GM19372 (cell line): ENCODE results near the gene PRMT5.

Experiments
- ATAC-seq: cut with Tn5 transposase; IDR thresholded peaks from one replicate; pipeline ENCODE4 v1.9.1; 2021; ENCODE audit warnings: mild to moderate bottlenecking, low read depth, moderate library complexity; ENCODE audit not compliant: unreplicated experiment

The PRMT5 gene

DNA sequence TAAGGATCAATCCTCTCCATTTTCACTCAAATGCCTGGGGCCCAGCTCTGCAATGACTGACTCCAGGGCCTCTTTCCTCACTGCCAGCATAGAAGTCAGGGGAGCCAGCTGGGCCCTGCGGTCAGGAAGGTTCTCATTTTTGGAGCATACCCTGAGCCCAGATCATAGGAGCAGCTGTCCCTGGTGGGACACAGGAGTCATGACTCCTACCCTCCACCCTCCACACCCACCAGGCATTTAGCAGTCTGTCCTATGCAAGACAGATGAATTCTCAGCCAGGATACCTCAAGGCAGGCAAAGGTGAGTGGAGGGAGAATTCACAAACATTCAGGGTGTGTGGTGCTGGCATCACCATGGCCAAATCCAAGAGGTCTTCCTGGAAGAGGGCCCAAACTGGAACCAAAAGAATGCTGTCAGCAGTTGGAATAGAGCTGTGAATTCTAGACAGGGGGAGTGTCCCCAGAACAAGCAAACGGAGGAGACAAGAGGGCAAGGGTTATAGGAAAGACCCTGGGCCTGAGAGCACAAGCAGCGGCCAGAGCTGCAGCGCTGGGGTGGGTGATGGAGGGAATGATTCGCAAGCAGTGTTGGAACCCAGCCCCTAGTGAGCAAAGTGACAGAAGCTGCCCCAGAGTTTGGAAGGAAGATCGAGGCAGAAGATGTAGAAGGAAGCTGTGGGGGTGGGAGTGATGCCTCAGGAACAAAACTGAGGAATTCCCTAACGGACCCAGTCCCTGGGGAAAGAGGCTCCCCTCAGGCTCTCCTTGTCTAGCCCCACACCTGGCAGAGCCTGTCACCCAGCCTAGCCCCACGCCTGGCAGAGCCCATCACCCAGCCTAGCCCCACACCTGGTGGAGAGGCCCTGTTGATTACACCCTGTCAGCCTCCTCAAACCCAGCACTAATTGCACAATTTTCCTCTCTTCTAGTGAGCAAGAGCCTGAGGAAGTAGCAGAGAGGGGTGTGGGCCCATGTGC, 50.6 kb downstream of the PRMT5 start:
- no peak for ATAC-seq

DNA sequence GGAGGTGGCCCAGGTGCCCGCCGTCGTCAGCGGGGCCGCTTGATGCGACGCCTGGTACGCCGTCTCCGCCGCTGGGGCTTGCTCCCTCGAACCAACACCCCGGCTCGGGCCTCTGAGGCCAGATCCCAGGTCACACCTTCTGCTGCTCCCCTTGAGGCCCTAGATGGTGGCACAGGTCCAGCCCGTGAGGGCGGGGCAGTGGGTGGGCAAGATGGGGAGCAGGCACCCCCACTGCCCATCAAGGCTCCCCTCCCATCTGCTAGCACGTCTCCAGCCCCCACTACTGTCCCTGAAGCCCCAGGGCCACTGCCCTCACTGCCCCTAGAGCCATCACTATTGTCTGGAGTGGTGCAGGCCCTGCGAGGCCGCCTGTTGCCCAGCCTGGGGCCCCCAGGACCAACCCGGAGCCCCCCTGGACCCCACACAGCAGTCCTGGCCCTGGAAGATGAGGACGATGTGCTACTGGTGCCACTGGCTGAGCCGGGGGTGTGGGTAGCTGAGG, 52.1 kb downstream of the PRMT5 start:
- no peak for ATAC-seq

DNA sequence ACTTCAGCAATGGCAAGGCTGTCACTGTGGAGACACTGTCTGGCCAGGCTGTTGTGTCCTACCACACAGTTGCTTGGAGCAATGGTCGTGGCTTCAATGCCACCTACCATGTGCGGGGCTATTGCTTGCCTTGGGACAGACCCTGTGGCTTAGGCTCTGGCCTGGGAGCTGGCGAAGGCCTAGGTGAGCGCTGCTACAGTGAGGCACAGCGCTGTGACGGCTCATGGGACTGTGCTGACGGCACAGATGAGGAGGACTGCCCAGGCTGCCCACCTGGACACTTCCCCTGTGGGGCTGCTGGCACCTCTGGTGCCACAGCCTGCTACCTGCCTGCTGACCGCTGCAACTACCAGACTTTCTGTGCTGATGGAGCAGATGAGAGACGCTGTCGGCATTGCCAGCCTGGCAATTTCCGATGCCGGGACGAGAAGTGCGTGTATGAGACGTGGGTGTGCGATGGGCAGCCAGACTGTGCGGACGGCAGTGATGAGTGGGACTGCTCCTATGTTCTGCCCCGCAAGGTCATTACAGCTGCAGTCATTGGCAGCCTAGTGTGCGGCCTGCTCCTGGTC, 53.3 kb downstream of the PRMT5 start:
- ATAC-seq = no peak

DNA sequence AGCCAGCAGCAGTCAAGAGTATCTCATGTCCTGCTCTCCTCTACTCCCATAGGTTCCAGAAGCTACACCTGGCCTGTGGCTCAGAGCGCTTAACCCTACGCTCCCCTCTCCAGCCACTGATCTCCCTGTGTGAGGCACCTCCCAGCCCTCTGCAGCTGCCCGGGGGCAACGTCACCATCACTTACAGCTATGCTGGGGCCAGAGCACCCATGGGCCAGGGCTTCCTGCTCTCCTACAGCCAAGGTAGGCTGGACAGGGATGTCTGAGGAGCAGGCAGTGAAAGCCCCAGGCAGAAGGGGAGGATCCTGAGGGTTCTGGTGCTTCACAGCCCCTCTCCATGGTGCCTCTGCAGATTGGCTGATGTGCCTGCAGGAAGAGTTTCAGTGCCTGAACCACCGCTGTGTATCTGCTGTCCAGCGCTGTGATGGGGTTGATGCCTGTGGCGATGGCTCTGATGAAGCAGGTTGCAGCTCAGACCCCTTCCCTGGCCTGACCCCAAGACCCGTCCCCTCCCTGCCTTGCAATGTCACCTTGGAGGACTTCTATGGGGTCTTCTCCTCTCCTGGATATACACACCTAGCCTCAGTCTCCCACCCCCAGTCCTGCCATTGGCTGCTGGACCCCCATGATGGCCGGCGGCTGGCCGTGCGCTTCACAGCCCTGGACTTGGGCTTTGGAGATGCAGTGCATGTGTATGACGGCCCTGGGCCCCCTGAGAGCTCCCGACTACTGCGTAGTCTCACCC, 54.0 kb downstream of the PRMT5 start:
- ATAC-seq = no peak

DNA sequence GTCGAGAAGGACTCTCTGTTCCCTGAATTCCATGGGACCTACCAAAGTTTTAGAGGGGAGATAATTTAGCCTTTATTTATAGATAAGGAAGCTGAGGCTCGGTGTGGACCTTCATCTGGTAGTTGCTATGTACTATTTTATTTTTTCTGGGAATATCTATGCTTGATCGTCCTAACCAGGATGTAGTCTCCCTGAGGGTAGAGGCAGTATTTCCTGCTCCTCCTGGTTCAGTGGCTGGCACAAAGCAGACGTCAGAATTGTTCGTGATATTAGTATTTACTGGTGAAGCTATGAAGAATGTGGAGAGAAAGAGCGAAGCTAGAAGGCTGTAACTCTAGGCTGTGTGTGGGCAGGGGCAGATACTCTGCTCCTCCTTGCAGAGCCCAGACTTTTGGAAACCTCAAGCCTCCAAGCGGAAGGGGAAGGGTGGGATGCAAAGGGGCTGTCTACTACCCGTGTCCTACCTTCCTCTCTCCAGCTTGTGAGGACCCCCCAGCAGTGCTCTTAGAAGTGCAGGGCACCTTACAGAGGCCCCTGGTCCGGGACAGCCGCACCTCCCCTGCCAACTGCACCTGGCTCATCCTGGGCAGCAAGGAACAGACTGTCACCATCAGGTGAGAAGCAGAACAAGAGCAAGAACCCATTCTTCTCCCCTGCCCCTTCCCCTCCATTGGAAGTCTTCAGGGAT, 56.2 kb downstream of the PRMT5 start:
- ATAC-seq = no peak

DNA sequence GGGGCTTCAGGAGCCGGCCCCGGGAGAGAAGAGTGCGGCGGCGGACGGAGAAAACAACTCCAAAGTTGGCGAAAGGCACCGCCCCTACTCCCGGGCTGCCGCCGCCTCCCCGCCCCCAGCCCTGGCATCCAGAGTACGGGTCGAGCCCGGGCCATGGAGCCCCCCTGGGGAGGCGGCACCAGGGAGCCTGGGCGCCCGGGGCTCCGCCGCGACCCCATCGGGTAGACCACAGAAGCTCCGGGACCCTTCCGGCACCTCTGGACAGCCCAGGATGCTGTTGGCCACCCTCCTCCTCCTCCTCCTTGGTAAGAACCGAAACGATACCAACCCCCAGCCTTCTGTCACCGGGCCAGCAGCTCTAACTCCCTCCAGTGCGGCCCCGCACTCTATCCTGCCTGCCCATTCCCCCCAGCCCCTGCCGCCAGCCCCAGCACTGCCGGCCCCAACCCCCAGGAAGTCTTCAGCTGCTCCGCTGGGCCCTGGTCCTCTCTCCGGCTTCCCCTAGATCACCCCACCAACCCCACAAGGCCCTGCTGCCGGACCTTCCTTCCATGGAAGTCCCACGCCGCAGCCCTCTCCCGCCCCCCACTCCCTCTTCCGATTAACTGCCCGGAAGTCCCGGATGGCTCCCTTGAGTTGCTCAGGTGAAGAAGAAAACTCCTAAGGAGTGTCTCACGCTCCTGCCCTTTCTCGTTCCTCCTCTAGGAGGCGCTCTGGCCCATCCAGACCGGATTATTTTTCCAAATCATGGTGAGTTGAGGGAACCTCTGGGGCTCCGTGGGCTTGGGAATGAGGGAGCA, 56.9 kb downstream of the PRMT5 start:
- ATAC-seq = peak; percentile 22

DNA sequence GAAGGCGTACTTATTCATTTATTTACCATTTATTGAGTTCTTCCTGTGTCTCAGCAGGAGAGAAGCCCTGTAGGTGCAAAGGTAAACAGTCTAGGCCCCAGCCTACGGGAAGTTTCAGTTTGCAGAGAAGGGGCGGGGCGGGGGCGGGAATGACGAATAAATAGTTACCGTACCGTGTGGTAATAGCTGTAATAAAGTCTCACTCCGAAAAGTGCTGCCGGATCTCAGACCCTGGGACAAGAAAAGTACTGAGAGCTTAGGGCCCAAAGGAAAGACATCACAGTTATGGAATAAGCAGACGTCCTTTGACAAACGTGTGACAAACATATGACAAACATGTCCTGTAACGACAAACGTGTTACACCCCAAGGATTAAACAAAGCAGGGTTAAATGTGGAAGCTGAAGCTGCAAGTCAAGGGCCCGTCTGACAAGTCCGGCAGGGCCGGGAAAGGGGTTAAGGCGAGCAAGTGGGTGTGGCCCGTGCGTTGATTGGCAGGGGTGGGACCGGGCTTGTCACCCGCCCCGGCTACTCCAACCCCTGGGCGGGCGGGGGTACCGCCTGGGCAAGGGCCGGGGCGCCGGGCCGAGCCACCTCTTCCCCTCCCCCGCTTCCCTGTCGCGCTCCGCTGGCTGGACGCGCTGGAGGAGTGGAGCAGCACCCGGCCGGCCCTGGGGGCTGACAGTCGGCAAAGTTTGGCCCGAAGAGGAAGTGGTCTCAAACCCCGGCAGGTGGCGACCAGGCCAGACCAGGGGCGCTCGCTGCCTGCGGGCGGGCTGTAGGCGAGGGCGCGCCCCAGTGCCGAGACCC, 57.7 kb downstream of the PRMT5 start, which contains the start of gene LRP10:
Gene LRP10 (plus strand): TSS at position 517 of the 809 bp plus-strand sequence. CDS start 564 bp downstream, outside the sequence.
- ATAC-seq = peak; percentile 74

DNA sequence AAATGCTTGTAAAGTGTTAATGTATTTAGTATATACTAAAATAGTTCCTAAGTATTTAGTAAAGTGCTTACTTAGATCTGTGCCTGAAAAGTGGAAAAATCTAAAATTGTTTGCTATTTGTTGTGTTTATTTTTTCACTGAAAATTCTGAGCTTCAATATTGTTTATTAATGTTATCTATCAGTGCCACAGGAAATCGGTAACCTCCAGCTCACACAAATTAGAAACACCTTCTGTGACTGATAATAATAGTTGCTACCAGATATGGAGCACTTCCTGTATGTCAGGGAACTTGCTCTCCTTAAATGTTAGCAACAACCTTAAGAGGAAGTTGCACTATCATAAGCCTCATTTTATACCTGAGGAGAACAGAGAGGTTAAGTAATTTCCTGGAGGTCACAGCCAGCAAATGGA, 58.4 kb downstream of the PRMT5 start:
- peak; percentile 29 for ATAC-seq
